ENCODE data around the gene MAPKAP1. TPM values are rescaled to one million over a fixed set of nuclear protein-coding genes. Genes with fewer than 3 reads are reported as not detected.

The MAPKAP1 gene
- total RNA-seq, 2 donors from 2014 or later = 83.7 to 91.8 TPM

GRCh38 chr9:125398243-125398642 is 308.8 kb downstream of the MAPKAP1 start:
- Histone ChIP-seq H3K36me3 (replicated peaks in 1 of 2; ENCODE audit: insufficient read depth in 1 of 2, low read depth in 2 of 2) (no peaks in the 10 kb centered on the region), H3K4me3 (no peak overlapping the region), H3K27ac (no peak overlapping the region), H3K27me3 (no peaks in the 10 kb centered on the region), H3K4me1 (no peaks in the 10 kb centered on the region), H3K9me3 (no peaks in the 10 kb centered on the region)
- ATAC-seq (no peak), DNase-seq (no peak)
- WGBS, 2 donors = 86 to 93% methylated on average over 1 of the region's 1 CpG
- no peak for TF ChIP-seq POLR2A (IDR thresholded peaks at IDR 0.05)
- intact Hi-C loops (cut with DNase I) = no loop called here

GRCh38 chr9:125397736-125398135 is 309.3 kb downstream of the MAPKAP1 start:
- Histone ChIP-seq H3K27me3 (no peaks in the 10 kb centered on the region), H3K4me3 (no peak overlapping the region), H3K27ac (no peak overlapping the region), H3K9me3 (no peaks in the 10 kb centered on the region), H3K4me1 (no peaks in the 10 kb centered on the region), H3K36me3 (replicated peaks in 1 of 2; ENCODE audit: insufficient read depth in 1 of 2, low read depth in 2 of 2) (no peaks in the 10 kb centered on the region)
- DNase-seq = no peak
- 77 to 79% methylated on average over 11 of the region's 11 CpGs for WGBS, 2 donors
- ATAC-seq = no peak
- no peak for TF ChIP-seq CTCF (IDR thresholded peaks at IDR 0.05)
- no peak for TF ChIP-seq POLR2A (IDR thresholded peaks at IDR 0.05)
- intact Hi-C loops (cut with DNase I) = no loop called here

- TF ChIP-seq POLR2A (IDR thresholded peaks at IDR 0.05) (no peak), CTCF (IDR thresholded peaks at IDR 0.05) (no peak)
- intact Hi-C loops (cut with DNase I) = no loop called here
- no peak for DNase-seq
- no peaks in the 10 kb centered on the region for H3K36me3 ChIP-seq (replicated peaks in 1 of 2; ENCODE audit: insufficient read depth in 1 of 2, low read depth in 2 of 2)
- 88% methylated on average over 6 of the region's 6 CpGs for WGBS, 2 donors
- H3K9me3 ChIP-seq = no peaks in the 10 kb centered on the region
- H3K27ac ChIP-seq = no peak overlapping the region
- no peak for ATAC-seq
- H3K27me3 ChIP-seq = no peaks in the 10 kb centered on the region
- no peak overlapping the region for H3K4me3 ChIP-seq
- H3K4me1 ChIP-seq = no peaks in the 10 kb centered on the region
These were observed 310.2 kb downstream of the MAPKAP1 start for GRCh38 chr9:125396799-125397198.

GRCh38 chr9:125393426-125393825 is 313.6 kb downstream of the MAPKAP1 start:
- ATAC-seq = no peak
- intact Hi-C loops (cut with DNase I) = no loop called here

GRCh38 chr9:125391704-125392103 is 315.3 kb downstream of the MAPKAP1 start:
- TF ChIP-seq CTCF (IDR thresholded peaks at IDR 0.05) = no peak
- no peak for TF ChIP-seq POLR2A (IDR thresholded peaks at IDR 0.05)
- Histone ChIP-seq H3K4me3 (no peak overlapping the region), H3K4me1 (no peaks in the 10 kb centered on the region), H3K27me3 (no peaks in the 10 kb centered on the region), H3K9me3 (no peaks in the 10 kb centered on the region), H3K27ac (no peak overlapping the region), H3K36me3 (replicated peaks in 1 of 2; ENCODE audit: insufficient read depth in 1 of 2, low read depth in 2 of 2) (no peaks in the 10 kb centered on the region)
- intact Hi-C loops (cut with DNase I) = no loop called here
- DNase-seq (no peak), ATAC-seq (no peak)
- WGBS, 2 donors = 97 to 99% methylated on average over 5 to 6 of the region's 6 CpGs

More at GRCh38 chr9:125393426-125393825, 313.6 kb downstream of the MAPKAP1 start:
- H3K4me1 ChIP-seq = no peaks in the 10 kb centered on the region
- H3K9me3 ChIP-seq = no peaks in the 10 kb centered on the region
- H3K27ac ChIP-seq = no peak overlapping the region
- H3K4me3 ChIP-seq = no peak overlapping the region
- H3K27me3 ChIP-seq = no peaks in the 10 kb centered on the region
- DNase-seq = no peak
- TF ChIP-seq CTCF (IDR thresholded peaks at IDR 0.05) (no peak), POLR2A (IDR thresholded peaks at IDR 0.05) (no peak)
- no peaks in the 10 kb centered on the region for H3K36me3 ChIP-seq (replicated peaks in 1 of 2; ENCODE audit: insufficient read depth in 1 of 2, low read depth in 2 of 2)
- WGBS, 2 donors = 85 to 88% methylated on average over 3 of the region's 3 CpGs
